Gastroesophageal sphincter (tissue), 3 donors: ENCODE results near the gene FGGY.

Experiments
- EP300 ChIP-seq: sonication (generic); formaldehyde crosslinking; IDR thresholded peaks from one replicate; pipeline ENCODE4 v1.6.1; 2017; ENCODE audit warnings: antibody characterized with exemption, mild to moderate bottlenecking
- POLR2A ChIP-seq, 2 donors: fragments of 450-650 bp; IDR thresholded peaks; one replicate each; pipeline ENCODE4 v1.6.1; 2017; ENCODE audit warnings: antibody characterized with exemption in 2 of 2, mild to moderate bottlenecking in 2 of 2, moderate library complexity in 1 of 2
- POLR2AphosphoS5 ChIP-seq: sonication (generic); formaldehyde crosslinking; IDR thresholded peaks from one replicate; pipeline ENCODE4 v1.6.1; 2017; ENCODE audit warnings: antibody characterized with exemption
- TF ChIP-seq, protein P1 (sequence below), 4 experiments: fragments of 200-600 bp in 2 of 4; fragments of 450-650 bp in 2 of 4; sonication (generic) in 1 of 4; IDR thresholded peaks; one replicate each; pipeline ENCODE4 v1.5.1; 2017 to 2019; ENCODE audit warnings: antibody characterized with exemption in 4 of 4, mild to moderate bottlenecking in 2 of 4, moderate library complexity in 2 of 4

DNA sequence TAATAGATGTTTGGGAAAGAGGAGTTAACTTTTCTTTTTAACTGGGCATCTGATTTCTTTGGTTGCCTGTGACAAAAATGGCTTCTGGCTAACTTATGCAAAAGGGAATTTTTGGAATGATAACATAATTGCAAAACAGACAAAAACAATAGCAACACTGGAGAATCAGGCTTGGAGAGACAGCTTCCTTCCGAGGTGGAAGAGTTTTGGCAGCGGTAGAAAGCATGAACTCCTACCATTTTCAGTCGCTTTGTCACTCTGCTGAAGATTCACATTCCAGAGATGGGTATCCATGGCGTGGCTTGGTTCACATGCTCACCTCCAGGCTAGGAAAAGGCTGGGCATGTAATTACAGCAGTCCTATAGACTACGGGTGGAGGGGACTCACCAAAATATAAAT lies 17.2 kb upstream of the FGGY start:
- TF ChIP-seq, protein P1, sequence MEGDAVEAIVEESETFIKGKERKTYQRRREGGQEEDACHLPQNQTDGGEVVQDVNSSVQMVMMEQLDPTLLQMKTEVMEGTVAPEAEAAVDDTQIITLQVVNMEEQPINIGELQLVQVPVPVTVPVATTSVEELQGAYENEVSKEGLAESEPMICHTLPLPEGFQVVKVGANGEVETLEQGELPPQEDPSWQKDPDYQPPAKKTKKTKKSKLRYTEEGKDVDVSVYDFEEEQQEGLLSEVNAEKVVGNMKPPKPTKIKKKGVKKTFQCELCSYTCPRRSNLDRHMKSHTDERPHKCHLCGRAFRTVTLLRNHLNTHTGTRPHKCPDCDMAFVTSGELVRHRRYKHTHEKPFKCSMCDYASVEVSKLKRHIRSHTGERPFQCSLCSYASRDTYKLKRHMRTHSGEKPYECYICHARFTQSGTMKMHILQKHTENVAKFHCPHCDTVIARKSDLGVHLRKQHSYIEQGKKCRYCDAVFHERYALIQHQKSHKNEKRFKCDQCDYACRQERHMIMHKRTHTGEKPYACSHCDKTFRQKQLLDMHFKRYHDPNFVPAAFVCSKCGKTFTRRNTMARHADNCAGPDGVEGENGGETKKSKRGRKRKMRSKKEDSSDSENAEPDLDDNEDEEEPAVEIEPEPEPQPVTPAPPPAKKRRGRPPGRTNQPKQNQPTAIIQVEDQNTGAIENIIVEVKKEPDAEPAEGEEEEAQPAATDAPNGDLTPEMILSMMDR (IDR thresholded peaks at IDR 0.05): no peak
- TF ChIP-seq POLR2AphosphoS5 (no peak), POLR2A (IDR thresholded peaks at IDR 0.05) (no peak), EP300 (no peak)
